ENCODE data around the gene GCK.
"Not testable (repeated sequence)": the region's sequence is repeated elsewhere in the genome, so short reads cannot be mapped to it uniquely, and the experiment has no call there.

Gene GCK

GRCh38 chr7:44172803-44173424, 16.3 kb downstream of the GCK start:
- no peaks in the 10 kb centered on the region for H3K36me3 ChIP-seq (ENCODE audit: insufficient read depth, low read length)
- no peaks in the 10 kb centered on the region for H3K9me3 ChIP-seq (ENCODE audit: low read length)
- no peaks in the 10 kb centered on the region for H3K27me3 ChIP-seq (ENCODE audit: control insufficient read depth in 1 of 2, insufficient read depth in 2 of 2, low read length in 2 of 2)
- H3K4me3 ChIP-seq (ENCODE audit: low read depth in 1 of 2, low read length in 2 of 2), result no peak overlapping the region
- H3K9ac ChIP-seq (ENCODE audit: low read length), result no peak overlapping the region
- no peak overlapping the region for H3K27ac ChIP-seq (ENCODE audit: low read depth, low read length)
- no peaks in the 10 kb centered on the region for H3K4me1 ChIP-seq (ENCODE audit: insufficient read depth, low read length)

DNA sequence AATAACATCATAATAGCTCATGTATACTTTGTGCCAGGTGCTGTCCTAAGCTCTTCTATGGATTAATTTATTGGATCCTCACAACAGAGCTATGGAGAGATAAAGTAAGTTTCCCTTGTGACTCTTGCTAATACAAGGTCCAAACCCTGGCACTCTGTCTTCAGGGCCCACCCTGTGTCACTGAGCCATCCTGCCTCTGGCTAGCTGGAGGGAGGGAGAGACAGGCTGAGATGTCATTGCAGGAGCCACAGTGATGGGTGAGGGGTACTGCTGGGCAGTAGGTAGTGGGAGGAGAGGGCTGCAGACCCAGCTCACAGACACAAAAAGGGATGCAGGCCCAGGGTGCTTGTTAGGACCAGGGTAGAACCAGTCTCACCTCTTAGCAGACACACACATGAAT, 16.9 kb downstream of the GCK start:
- H3K4me1 ChIP-seq (ENCODE audit: insufficient read depth, low read length), result no peaks in the 10 kb centered on the region
- H3K27me3 ChIP-seq (ENCODE audit: control insufficient read depth in 1 of 2, insufficient read depth in 2 of 2, low read length in 2 of 2), result no peaks in the 10 kb centered on the region
- no peak overlapping the region for H3K9ac ChIP-seq (ENCODE audit: low read length)
- H3K27ac ChIP-seq (ENCODE audit: low read depth, low read length), result no peak overlapping the region
- H3K4me3 ChIP-seq (ENCODE audit: low read depth in 1 of 2, low read length in 2 of 2), result no peak overlapping the region
- no peaks in the 10 kb centered on the region for H3K36me3 ChIP-seq (ENCODE audit: insufficient read depth, low read length)
- no peaks in the 10 kb centered on the region for H3K9me3 ChIP-seq (ENCODE audit: low read length)

- H3K9me3 ChIP-seq (ENCODE audit: low read length); H3K36me3 ChIP-seq (ENCODE audit: insufficient read depth, low read length); H3K4me3 ChIP-seq (ENCODE audit: low read depth in 1 of 2, low read length in 2 of 2); H3K9ac ChIP-seq (ENCODE audit: low read length); H3K27me3 ChIP-seq (ENCODE audit: control insufficient read depth in 1 of 2, insufficient read depth in 2 of 2, low read length in 2 of 2); H3K27ac ChIP-seq (ENCODE audit: low read depth, low read length); H3K4me1 ChIP-seq (ENCODE audit: insufficient read depth, low read length): not testable (repeated sequence)
These were observed 17.3 kb downstream of the GCK start for GRCh38 chr7:44171901-44172300.

GRCh38 chr7:44167920-44168319, 21.3 kb downstream of the GCK start:
- Histone ChIP-seq H3K9ac (ENCODE audit: low read length) (no peak overlapping the region), H3K36me3 (ENCODE audit: insufficient read depth, low read length) (no peaks in the 10 kb centered on the region), H3K27ac (ENCODE audit: low read depth, low read length) (no peak overlapping the region)

DNA sequence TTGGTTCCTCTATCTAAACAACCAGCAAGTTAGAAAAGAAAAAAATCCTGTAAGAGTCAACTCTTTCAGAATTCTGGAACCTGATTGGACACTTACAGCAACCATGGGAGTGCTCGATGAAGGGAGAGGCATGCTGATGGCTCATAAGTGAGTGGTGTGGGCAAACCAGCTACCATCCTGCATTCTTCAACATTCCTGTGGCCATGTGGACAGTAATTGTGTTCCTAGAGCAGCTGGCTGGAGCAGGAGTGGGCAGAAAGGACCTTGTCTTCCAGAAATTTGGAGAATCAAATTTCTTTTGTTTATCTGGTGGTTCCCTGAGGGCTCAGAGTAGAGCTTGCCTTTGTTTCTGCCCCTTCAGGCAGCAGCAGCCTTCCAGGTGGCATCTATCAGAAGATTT, 25.6 kb downstream of the GCK start:
- no peaks in the 10 kb centered on the region for H3K4me1 ChIP-seq (ENCODE audit: insufficient read depth, low read length)
- H3K27me3 ChIP-seq (ENCODE audit: control insufficient read depth in 1 of 2, insufficient read depth in 2 of 2, low read length in 2 of 2), result no peaks in the 10 kb centered on the region
- no peaks in the 10 kb centered on the region for H3K9me3 ChIP-seq (ENCODE audit: low read length)
- H3K9ac ChIP-seq (ENCODE audit: low read length), result no peak overlapping the region
- H3K4me3 ChIP-seq (ENCODE audit: low read depth in 1 of 2, low read length in 2 of 2), result no peak overlapping the region
- no peaks in the 10 kb centered on the region for H3K36me3 ChIP-seq (ENCODE audit: insufficient read depth, low read length)
- H3K27ac ChIP-seq (ENCODE audit: low read depth, low read length), result no peak overlapping the region

More at GRCh38 chr7:44167920-44168319, 21.3 kb downstream of the GCK start:
- no peaks in the 10 kb centered on the region for H3K27me3 ChIP-seq (ENCODE audit: control insufficient read depth in 1 of 2, insufficient read depth in 2 of 2, low read length in 2 of 2)
- H3K9me3 ChIP-seq (ENCODE audit: low read length), result no peaks in the 10 kb centered on the region
- no peaks in the 10 kb centered on the region for H3K4me1 ChIP-seq (ENCODE audit: insufficient read depth, low read length)
- no peak overlapping the region for H3K4me3 ChIP-seq (ENCODE audit: low read depth in 1 of 2, low read length in 2 of 2)

- Histone ChIP-seq H3K9me3 (ENCODE audit: low read length) (no peaks in the 10 kb centered on the region), H3K9ac (ENCODE audit: low read length) (no peak overlapping the region), H3K4me1 (ENCODE audit: insufficient read depth, low read length) (no peaks in the 10 kb centered on the region), H3K27me3 (ENCODE audit: control insufficient read depth in 1 of 2, insufficient read depth in 2 of 2, low read length in 2 of 2) (no peaks in the 10 kb centered on the region), H3K36me3 (ENCODE audit: insufficient read depth, low read length) (no peaks in the 10 kb centered on the region), H3K27ac (ENCODE audit: low read depth, low read length) (no peak overlapping the region), H3K4me3 (ENCODE audit: low read depth in 1 of 2, low read length in 2 of 2) (no peak overlapping the region)
These were observed 26.3 kb downstream of the GCK start for GRCh38 chr7:44162785-44163395.

DNA sequence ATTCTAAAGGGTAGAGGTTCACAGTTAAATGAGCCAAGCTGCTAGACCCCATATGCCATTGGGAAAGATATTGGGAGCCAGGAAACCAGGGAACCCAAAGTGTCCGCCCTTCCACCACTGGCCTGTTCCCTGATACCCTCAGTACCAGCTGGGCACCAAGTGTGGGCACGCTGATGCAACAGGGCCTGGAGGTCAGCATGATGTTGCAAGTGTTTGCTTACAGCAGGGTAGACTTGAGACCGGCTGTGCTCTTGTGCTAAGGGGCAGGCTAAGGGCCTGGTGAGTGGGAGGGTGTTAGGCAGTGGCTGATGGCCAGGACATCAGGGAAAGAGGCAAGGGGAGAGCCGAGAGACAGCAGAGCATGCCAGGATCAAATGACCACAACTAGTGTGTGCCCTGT, 27.1 kb downstream of the GCK start:
- Histone ChIP-seq H3K9me3 (ENCODE audit: low read length) (no peaks in the 10 kb centered on the region), H3K9ac (ENCODE audit: low read length) (no peak overlapping the region), H3K4me3 (ENCODE audit: low read depth in 1 of 2, low read length in 2 of 2) (no peak overlapping the region), H3K27me3 (ENCODE audit: control insufficient read depth in 1 of 2, insufficient read depth in 2 of 2, low read length in 2 of 2) (no peaks in the 10 kb centered on the region), H3K27ac (ENCODE audit: low read depth, low read length) (no peak overlapping the region), H3K36me3 (ENCODE audit: insufficient read depth, low read length) (no peaks in the 10 kb centered on the region), H3K4me1 (ENCODE audit: insufficient read depth, low read length) (no peaks in the 10 kb centered on the region)

DNA sequence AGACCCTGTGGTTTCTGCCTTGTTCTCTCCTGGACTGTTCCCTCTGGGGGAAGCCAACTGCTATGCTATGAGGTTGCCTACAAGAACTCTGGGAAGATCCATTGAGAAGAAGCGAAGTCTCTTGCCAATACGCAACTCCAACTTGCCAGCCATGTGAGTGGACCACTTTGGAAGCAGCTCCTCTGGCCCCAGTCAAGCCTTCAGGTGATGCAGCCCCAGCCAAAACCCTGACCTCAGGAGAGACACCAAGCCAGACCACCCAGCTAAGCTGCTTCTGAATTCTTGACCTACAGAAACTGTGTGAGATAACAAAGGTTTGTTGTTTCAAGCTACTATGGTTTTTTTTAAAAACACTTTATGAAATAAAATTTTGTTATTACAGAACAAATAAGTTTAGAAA, 27.9 kb downstream of the GCK start:
- no peaks in the 10 kb centered on the region for H3K27me3 ChIP-seq (ENCODE audit: control insufficient read depth in 1 of 2, insufficient read depth in 2 of 2, low read length in 2 of 2)
- no peaks in the 10 kb centered on the region for H3K9me3 ChIP-seq (ENCODE audit: low read length)
- H3K27ac ChIP-seq (ENCODE audit: low read depth, low read length), result no peak overlapping the region
- no peaks in the 10 kb centered on the region for H3K4me1 ChIP-seq (ENCODE audit: insufficient read depth, low read length)
- no peaks in the 10 kb centered on the region for H3K36me3 ChIP-seq (ENCODE audit: insufficient read depth, low read length)
- no peak overlapping the region for H3K9ac ChIP-seq (ENCODE audit: low read length)
- no peak overlapping the region for H3K4me3 ChIP-seq (ENCODE audit: low read depth in 1 of 2, low read length in 2 of 2)

- no peak overlapping the region for H3K27ac ChIP-seq (ENCODE audit: low read depth, low read length)
These were observed 29.2 kb downstream of the GCK start for GRCh38 chr7:44159824-44160630.

GRCh38 chr7:44158873-44159631, 30.2 kb downstream of the GCK start:
- no peaks in the 10 kb centered on the region for H3K27me3 ChIP-seq (ENCODE audit: control insufficient read depth in 1 of 2, insufficient read depth in 2 of 2, low read length in 2 of 2)
- no peak overlapping the region for H3K27ac ChIP-seq (ENCODE audit: low read depth, low read length)
- H3K4me3 ChIP-seq (ENCODE audit: low read depth in 1 of 2, low read length in 2 of 2), result no peak overlapping the region
- no peaks in the 10 kb centered on the region for H3K36me3 ChIP-seq (ENCODE audit: insufficient read depth, low read length)
- no peak overlapping the region for H3K9ac ChIP-seq (ENCODE audit: low read length)
- H3K4me1 ChIP-seq (ENCODE audit: insufficient read depth, low read length), result no peaks in the 10 kb centered on the region
- H3K9me3 ChIP-seq (ENCODE audit: low read length), result no peaks in the 10 kb centered on the region

More at GRCh38 chr7:44159824-44160630, 29.2 kb downstream of the GCK start:
- H3K36me3 ChIP-seq (ENCODE audit: insufficient read depth, low read length), result no peaks in the 10 kb centered on the region
- no peaks in the 10 kb centered on the region for H3K4me1 ChIP-seq (ENCODE audit: insufficient read depth, low read length)
- H3K9me3 ChIP-seq (ENCODE audit: low read length), result no peaks in the 10 kb centered on the region
- H3K4me3 ChIP-seq (ENCODE audit: low read depth in 1 of 2, low read length in 2 of 2), result no peak overlapping the region
- no peak overlapping the region for H3K9ac ChIP-seq (ENCODE audit: low read length)
- H3K27me3 ChIP-seq (ENCODE audit: control insufficient read depth in 1 of 2, insufficient read depth in 2 of 2, low read length in 2 of 2), result no peaks in the 10 kb centered on the region

DNA sequence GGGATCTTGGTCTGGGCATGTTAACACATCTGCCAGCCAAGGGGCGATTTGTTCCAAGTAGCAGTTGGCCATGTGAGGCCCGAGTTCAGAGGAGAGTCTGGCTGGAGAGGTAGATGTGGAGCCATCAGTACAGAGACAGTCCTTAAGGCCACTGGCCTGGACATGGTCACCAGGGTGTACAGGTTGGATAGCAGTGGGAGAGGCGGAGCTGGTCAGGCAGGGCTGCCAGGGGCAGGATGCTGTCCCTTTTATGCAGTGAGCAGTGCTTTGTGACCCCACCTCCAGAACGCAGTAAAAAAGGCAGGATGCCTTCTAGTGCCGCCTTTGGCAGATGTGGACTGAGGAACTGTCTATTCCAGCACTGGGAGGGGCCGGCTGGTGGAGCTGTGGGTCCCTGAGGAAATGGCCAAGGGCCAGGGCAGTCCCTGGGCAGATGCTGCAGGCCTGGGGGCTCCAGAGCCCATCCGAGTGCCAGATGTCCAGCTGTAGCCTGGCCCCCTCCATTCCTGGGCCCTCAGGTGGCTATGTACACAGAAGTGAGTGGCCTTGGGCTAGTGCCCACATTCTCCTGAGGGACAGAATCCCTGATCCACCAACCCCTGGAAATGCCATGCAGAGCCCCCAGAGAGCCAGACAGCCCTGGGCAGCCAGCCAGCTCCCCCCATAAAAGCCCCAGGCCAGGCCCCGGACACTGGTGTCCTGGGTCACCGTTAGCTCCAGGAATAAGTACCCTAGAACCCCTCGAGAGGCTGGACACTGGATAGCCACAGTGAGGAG, 31.0 kb downstream of the GCK start:
- Histone ChIP-seq H3K9me3 (ENCODE audit: low read length) (no peaks in the 10 kb centered on the region), H3K36me3 (ENCODE audit: insufficient read depth, low read length) (no peaks in the 10 kb centered on the region), H3K4me3 (ENCODE audit: low read depth in 1 of 2, low read length in 2 of 2) (no peak overlapping the region), H3K4me1 (ENCODE audit: insufficient read depth, low read length) (no peaks in the 10 kb centered on the region), H3K27ac (ENCODE audit: low read depth, low read length) (no peak overlapping the region), H3K9ac (ENCODE audit: low read length) (no peak overlapping the region), H3K27me3 (ENCODE audit: control insufficient read depth in 1 of 2, insufficient read depth in 2 of 2, low read length in 2 of 2) (no peaks in the 10 kb centered on the region)

Measured in muscle layer of colon (tissue), 2 donors.